VCaP (cell line): ENCODE data around the gene CCDC88B.

Experiments
- H3K27ac ChIP-seq: fragments of 450-650 bp; 2 replicates; pipeline ENCODE4 v1.5.1; 2017
- CTCF ChIP-seq: fragments of 450-650 bp; conservative IDR thresholded peaks from 2 replicates; pipeline ENCODE4 v1.5.1; 2017; ENCODE audit warnings: mild to moderate bottlenecking, moderate library complexity

The CCDC88B gene

GRCh38 chr11:64316672-64317324 is 23.2 kb upstream of the CCDC88B start:
- peak; percentile 92 for TF ChIP-seq CTCF
- peak overlapping the region; percentile 100 for H3K27ac ChIP-seq

GRCh38 chr11:64317325-64317960 is 22.6 kb upstream of the CCDC88B start, which contains the start of gene TRMT112:
TSS of gene TRMT112 (minus strand) at chr11:64317559. CDS start at chr11:64317526, 33 bp downstream.
- TF ChIP-seq CTCF: no peak
- H3K27ac ChIP-seq: peak within 1 kb of the TSS; percentile 100

GRCh38 chr11:64317961-64318765 is 21.8 kb upstream of the CCDC88B start, which contains the start of gene PRDX5:
TSS of gene PRDX5 (plus strand) at chr11:64318121. CDS start at chr11:64318216, 95 bp downstream.
- H3K27ac ChIP-seq: peak within 1 kb of the TSS; percentile 100
- TF ChIP-seq CTCF: peak; percentile 90

GRCh38 chr11:64318766-64319761 is 20.9 kb upstream of the CCDC88B start:
- H3K27ac ChIP-seq: peak overlapping the region; percentile 100
- no peak for TF ChIP-seq CTCF

GRCh38 chr11:64320556-64320955 is 19.4 kb upstream of the CCDC88B start:
- no peak for TF ChIP-seq CTCF
- peak overlapping the region; percentile 100 for H3K27ac ChIP-seq

GRCh38 chr11:64321026-64321425 is 19.0 kb upstream of the CCDC88B start:
- peak overlapping the region; percentile 100 for H3K27ac ChIP-seq
- TF ChIP-seq CTCF: no peak
